NT2/D1 (cell line): Measurements from ENCODE around the gene CMTM1.

Experiments
- YY1 ChIP-seq: IDR thresholded peaks from 2 replicates; pipeline ENCODE4 v1.6.1; 2011; ENCODE audit not compliant: insufficient read length, insufficient read depth
- ZNF274 ChIP-seq: IDR thresholded peaks from 2 replicates; pipeline ENCODE4 v1.6.1; 2011; ENCODE audit warnings: mild to moderate bottlenecking, low read depth, low read length

GRCh38 chr16:66600477-66600876 lies 34.2 kb downstream of the CMTM1 start:
- no peak for TF ChIP-seq YY1
- TF ChIP-seq ZNF274 = no peak
